HG03045 (cell line): ENCODE data around the gene ARL5C.

Source experiments
- ATAC-seq: cut with Tn5 transposase; IDR thresholded peaks from one replicate; pipeline ENCODE4 v1.9.1; 2021; ENCODE audit warnings: mild to moderate bottlenecking, moderate library complexity; ENCODE audit not compliant: unreplicated experiment

ARL5C gene

DNA sequence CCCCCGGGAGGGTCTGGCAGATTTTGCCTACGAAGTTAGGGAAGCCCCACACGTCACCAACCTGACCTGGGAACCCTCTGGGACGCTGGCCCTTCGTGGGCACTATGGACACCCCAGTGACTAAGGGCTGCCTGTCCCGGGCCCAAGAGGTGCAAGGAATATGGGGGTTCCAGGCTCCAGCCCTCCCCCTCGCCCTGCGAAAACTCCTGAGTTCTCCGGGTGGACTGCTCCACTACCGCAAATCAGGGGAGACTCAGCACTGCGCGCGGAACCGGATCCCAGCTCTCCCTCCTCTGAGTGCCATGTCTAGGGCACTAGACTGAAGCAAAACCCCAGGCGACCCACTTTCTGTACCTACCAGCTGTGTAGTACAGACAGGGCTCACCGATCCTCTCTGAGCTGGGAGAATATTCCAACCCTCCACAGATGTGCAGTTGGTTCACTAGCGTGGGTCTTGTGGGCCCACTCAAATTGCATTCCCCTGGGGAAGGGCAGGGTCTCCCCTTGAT is at the start of gene ARL5C:
Gene ARL5C (minus strand): TSS at position 321 of the 509 bp plus-strand sequence. CDS start 401 bp downstream, outside the sequence.
- no peak for ATAC-seq

GRCh38 chr17:39213852-39214251 is 47.9 kb upstream of the ARL5C start:
- ATAC-seq: no peak

- no peak for ATAC-seq
Measured at GRCh38 chr17:39212841-39213480, 47.0 kb upstream of the ARL5C start.

DNA sequence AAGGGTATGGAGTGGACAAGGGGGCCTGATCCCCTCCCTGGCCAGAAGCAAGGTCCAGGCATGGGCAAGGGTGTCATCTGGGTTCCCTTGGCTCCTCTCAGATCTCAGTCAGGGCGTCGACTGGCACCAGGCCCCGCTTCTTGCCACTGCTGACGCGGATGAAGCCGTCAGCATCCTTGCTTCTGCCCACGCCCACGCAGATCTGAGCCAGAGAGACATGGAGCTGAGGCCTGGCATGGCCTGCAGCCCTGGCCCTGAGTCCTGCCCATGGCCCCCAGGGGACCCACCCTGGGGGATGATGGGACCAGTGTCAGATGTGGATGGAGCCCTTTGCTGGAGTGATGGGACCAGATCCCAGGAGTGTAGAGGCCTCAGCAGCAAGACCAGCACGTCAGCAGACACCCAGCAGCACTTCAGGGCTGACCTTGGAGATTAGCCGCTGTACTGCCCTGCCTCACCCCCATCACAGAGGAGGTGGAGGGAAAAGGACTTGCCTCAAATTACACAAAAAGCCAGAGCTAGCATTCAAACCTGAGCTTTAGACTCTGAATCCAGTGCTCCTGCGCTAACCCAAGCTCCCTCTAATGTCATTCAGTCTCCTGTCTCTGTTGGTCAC is 46.3 kb upstream of the ARL5C start:
- no peak for ATAC-seq

DNA sequence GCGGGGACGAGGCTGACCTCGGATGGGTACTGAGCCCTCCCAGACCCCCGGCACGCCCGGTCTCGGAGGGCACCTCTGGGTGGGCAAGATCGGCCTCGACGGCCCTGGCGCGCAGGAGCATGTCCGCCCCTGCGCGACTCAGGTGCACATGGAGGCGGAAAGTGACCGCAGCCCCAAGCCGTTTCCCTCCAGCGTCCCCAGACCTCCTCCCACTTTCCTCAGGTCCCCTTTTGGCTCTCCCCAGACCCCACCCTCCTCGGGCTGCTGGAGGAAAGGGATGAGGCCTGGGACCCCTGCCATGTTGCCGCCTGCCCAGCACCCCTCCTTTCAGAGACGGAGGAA is 44.1 kb upstream of the ARL5C start:
- no peak for ATAC-seq

DNA sequence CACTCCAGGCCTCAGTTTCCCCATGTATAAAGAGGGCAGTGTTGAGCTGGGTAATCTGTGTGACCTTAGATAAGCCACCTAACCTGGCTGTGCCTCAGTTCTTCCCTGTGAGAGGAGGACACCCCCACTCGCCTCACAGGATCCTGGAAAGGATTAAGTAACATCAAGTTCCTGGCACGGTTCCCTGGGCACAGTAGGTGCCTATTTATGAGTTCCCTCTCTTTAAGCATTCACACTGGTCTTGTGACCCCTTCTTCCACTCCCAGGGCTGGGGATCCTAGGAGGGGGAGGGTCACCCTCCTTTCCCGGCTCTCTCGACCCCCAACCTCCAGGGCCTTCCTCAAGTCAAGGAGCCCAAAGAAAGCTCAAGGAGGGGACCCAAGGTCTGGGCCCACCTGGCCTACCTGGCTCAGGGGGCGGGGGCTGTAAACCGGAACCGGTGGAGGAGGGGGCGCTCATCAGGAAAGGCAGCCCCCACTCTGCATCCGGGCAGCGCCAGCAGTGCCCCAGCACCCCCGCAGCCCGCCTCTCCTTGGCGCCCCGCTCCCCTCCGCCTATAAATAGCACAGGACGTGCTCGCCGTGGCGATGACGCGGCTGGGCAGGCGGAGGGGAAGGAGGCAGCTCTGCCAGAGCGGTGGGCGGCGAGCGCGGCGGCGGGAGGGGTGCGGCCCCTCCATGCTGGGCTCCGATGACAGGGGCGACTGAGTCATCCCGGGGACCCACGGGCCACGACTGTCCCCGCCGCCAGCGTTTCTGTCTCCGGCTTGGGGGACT is 43.5 kb upstream of the ARL5C start:
- no peak for ATAC-seq

DNA sequence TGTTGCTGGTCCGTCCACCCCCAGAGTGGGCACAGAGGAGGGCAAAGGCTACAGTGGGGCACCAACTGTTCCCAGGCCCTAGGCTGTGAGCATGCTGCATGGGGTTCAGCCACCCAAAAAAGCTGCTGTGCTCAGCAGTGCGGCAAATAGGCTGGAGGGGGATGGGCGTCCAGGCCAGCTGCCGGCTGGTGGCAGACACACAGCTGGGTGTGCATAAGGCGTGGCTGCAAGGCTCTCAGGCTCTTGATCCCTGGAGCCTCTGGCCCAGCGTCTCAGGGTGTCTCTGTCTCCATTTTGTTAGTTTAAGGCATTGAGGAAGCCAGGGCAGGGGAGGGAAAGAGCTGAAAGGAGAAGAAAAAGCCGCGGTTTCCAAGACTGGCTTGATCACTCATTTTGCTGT is 42.9 kb upstream of the ARL5C start:
- no peak for ATAC-seq

DNA sequence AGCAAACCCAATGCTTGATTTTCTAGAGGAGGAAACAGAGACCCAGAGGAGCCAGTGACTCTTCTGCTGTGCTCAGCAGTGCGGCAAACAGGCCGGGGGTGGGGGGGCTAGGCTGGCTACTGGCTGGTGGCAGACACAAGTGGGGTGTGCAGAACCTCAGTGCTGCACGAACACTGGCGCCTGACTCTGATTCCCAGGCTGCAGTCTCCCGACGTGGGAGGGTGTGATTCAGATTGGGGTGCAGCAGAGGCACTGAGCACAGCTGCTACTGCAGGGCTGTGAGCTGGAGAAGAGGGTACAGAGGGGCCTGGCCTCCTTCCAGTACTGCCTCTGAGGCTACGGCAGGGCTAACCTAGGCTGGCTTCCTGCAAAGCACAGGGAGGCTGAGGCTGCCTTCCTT is 42.2 kb upstream of the ARL5C start:
- ATAC-seq: no peak

GRCh38 chr17:39205112-39205526 is 39.2 kb upstream of the ARL5C start:
- ATAC-seq: no peak

DNA sequence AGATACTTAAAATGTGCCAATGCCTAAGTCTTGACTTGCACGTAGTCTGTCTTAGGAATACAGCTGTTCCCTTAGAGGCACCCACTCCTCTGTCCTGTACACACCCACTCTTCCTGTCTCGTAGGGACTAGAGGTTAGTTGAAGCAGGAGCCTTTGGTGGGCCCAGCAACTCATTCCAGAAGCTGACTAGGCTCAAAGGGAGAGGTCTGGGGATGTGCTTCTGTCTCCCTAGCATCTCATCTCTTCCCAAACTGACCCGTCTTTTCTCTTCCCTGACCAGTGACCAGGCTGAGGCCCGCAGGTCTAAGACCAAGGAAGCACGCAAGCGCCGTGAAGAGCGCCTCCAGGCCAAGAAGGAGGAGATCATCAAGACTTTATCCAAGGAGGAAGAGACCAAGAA is 38.3 kb upstream of the ARL5C start:
- no peak for ATAC-seq

DNA sequence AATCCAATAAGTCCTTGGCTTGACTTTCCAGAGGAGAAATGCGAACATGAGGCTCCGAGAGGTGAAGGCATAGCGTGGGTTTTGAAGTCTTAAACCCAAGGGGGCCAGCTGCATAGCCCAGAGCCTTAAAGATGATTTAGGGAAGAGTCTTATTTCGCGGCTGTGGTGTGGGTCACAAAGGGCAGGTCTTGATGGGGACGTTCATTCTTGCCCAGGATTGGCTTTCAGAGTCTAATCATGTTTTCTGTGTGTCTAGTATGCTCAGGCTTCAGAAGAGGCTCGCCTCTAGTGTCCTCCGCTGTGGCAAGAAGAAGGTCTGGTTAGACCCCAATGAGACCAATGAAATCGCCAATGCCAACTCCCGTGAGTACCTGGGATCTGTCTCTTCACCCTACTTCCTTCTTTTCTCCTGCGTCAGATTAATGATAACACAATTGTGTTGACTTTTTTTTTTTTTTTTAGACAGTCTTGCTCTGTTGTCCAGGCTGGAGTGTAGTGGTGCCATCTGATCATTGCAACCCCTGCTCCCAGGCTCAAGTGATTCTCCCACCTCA is 35.1 kb upstream of the ARL5C start:
- no peak for ATAC-seq

- ATAC-seq: peak; percentile 61
Measured at GRCh38 chr17:39200070-39200879, 34.3 kb upstream of the ARL5C start, which contains the start of gene RPL19. Gene RPL19, plus strand, starts transcription at chr17:39200283. Its CDS starts 62 bp downstream, at chr17:39200345.

DNA sequence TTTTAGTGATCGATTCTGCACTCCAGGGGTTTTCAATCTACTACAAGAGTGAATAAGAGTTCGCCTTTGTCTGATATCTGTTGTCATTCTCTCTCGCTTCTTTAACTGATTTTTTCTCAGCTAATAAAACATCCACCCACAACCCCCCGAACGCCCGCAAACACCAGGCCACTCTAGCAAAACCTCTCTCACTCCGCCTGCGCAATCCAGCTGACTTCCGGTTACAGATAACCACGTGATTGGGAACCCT is 33.8 kb upstream of the ARL5C start:
- ATAC-seq: peak; percentile 69

DNA sequence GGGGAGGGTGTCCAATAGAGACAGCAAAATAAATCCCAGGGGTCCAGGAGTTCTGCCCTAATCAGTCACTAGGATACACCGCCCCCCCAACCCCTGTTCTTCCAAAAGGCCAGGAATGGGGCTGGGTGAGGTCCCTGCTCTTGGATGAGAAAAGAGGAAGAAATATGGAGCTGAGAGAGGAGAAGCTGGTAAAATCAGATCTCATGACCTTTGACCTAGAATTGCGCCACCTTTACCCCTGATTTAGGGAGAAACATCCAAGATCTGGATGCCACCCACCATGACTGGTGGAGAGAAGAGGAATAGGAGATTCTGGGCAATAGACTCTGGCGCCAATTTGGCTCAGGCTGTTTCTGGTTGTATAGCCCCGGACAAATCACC is 32.2 kb upstream of the ARL5C start:
- ATAC-seq: no peak

DNA sequence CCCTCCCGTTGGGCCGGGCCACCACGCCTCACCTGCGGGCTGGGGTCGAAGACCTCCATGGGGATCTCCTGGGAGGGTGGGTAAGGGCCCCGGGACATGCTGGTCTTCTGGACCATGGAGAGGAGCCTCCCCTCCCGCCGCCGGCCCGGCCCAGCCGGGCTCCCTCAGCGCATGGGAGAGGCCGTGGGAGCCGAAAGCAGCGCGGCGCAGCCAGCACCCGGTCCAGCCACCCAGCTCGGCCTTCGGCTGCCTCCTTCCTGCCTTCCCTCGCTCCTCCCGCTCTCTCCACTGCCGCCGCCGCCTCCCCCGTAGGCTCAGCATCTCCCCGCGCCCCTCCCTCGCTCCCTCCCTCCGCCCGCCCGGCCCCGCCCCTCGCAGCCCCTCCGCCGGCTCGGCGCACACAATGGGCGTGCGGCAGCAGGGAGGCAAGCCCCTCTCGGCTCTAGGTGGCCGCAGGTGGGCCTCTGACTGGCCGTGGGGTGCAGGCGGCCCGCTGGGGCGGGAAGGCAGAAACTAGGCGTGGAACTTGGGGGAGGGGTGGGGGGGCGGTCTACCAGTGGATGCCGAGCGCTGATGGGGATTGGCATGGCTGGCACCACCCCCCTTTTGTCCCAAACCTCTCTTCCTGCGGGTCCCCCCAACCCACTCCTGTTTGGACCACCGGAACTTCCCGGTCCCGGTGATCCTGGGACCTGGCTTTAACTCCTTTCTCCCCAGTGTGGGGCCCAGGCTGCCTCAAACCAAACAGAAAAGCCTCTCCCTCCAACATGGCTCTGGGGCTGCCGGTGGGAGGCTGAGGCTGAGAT is 31.6 kb upstream of the ARL5C start, which contains the start of gene CACNB1:
Gene CACNB1 (minus strand): TSS at position 290 of the 806 bp plus-strand sequence. CDS start 174 bp downstream, at position 116.
- no peak for ATAC-seq

DNA sequence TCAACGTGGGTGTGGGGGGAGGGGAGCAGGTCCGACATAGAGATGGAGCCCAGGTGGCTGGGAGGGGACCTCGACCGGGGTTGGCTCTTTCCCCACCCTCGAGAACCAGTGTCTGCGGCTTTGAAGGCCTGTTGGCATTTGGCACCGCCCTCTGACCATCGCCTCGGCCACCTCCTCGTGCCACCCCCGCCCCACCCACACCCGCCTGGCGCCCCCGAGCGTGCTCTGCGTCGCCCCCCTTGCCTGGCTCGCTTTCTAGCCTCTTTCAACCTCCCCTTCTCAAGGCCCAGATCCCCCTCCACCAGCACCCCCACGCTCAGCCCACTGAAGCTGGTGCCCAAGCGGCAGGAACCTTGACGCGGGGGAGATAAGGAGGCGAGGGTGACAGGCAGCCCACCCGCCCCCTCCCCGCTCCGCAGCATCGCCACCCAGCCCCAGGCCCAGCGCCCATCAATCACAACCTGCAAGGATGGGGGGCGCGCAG is 30.9 kb upstream of the ARL5C start:
- no peak for ATAC-seq

GRCh38 chr17:39196241-39196807 is 30.4 kb upstream of the ARL5C start:
- no peak for ATAC-seq

DNA sequence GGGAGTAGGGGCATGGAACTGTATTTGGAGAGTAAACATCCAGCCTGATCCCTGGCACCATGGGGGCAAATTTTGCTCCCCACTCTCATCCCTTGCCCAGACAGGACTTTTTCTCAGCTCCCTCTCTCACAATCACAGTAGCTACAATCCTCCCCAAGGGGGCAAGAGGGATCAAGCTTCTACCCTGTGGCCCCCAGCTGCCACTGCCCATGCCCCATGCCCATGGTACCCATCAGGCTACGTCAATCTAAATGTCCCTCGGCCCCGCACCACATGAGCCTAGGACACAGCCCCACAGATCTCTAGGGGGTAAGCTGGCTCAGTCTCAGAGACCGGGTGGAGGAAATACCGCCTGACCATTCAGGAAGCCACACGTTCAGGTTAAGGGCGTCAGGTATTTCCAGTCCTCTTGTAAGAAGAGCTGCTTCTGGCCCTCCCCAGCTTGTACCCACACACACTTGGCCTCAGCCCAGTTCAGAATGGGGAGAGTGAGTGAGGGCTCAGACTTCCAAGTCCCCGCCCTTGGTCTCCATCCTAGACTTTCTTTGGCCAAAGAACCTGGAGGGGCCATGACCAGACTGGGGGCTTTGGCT is 29.7 kb upstream of the ARL5C start:
- no peak for ATAC-seq

GRCh38 chr17:39194985-39195524 is 29.1 kb upstream of the ARL5C start:
- ATAC-seq: no peak
